NT2/D1 (cell line): ENCODE data around the gene TRIM42.

Source experiments
- DNase-seq: peaks from one replicate; pipeline ENCODE4 v3.0.0-alpha.2; 2011; ENCODE audit warnings: low read depth, low spot score
- H3K27me3 ChIP-seq: 2 replicates; pipeline ENCODE4 v1.6.0; 2011; ENCODE audit warnings: mild to moderate bottlenecking; ENCODE audit not compliant: insufficient read length, insufficient read depth
- H3K36me3 ChIP-seq: 2 replicates; pipeline ENCODE4 v1.6.1; 2011; ENCODE audit warnings: mild to moderate bottlenecking, low read length, mixed read lengths; ENCODE audit not compliant: insufficient read depth, insufficient read length
- H3K4me1 ChIP-seq: 2 replicates; pipeline ENCODE4 v1.5.1; 2011; ENCODE audit not compliant: insufficient read depth, insufficient read length
- H3K4me3 ChIP-seq: 2 replicates; pipeline ENCODE4 v1.5.1; 2011; ENCODE audit warnings: low read depth; ENCODE audit not compliant: insufficient read length
- H3K9ac ChIP-seq: 2 replicates; pipeline ENCODE4 v1.6.0; 2011; ENCODE audit warnings: low read depth; ENCODE audit not compliant: insufficient read length
- H3K9me3 ChIP-seq: 2 replicates; pipeline ENCODE4 v1.5.1; 2011; ENCODE audit warnings: mild to moderate bottlenecking, low read length; ENCODE audit not compliant: insufficient read depth
- SUZ12 ChIP-seq: IDR thresholded peaks from 2 replicates; pipeline ENCODE4 v1.6.1; 2011; ENCODE audit not compliant: insufficient read length, insufficient read depth; ENCODE audit errors: extremely low read depth
- YY1 ChIP-seq: IDR thresholded peaks from 2 replicates; pipeline ENCODE4 v1.6.1; 2011; ENCODE audit not compliant: insufficient read length, insufficient read depth
- ZNF274 ChIP-seq: IDR thresholded peaks from 2 replicates; pipeline ENCODE4 v1.6.1; 2011; ENCODE audit warnings: mild to moderate bottlenecking, low read depth, low read length

Gene TRIM42

GRCh38 chr3:140651287-140651686 lies 26.6 kb upstream of the TRIM42 start:
- Histone ChIP-seq H3K4me1 (no peaks in the 10 kb centered on the region), H3K9ac (no peak overlapping the region), H3K27me3 (no peaks in the 10 kb centered on the region), H3K36me3 (no peaks in the 10 kb centered on the region), H3K9me3 (peaks cover 17% of the 10 kb centered on the region; the same call in 1 of the 2 replicates), H3K4me3 (no peak overlapping the region)
- no peak for DNase-seq
- TF ChIP-seq ZNF274: no peak

GRCh38 chr3:140655678-140656077 lies 22.2 kb upstream of the TRIM42 start:
- H3K9ac ChIP-seq: no peak overlapping the region
- no peaks in the 10 kb centered on the region for H3K27me3 ChIP-seq
- no peak for DNase-seq

DNA sequence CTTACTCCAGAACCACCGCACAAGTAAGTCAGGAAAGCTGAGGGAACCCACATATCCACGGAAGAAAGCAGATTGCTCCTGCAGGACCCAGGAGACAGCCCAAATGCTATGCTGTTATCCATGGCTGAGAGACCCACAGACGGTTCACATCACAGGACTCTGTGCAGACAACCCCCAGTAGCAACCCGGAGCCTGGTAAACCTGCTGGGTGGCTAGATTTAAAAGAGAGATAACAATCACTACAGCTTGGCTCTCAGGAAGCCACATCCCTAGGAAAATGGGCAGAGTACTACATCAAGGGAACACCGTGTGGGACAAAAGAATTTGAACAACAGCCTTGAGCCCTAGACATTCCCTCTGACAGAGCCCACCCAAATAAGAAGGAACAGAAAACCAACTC lies 13.8 kb upstream of the TRIM42 start:
- no peak overlapping the region for H3K9ac ChIP-seq
- TF ChIP-seq SUZ12 (no peak), YY1 (no peak)
- DNase-seq: no peak
- no peaks in the 10 kb centered on the region for H3K36me3 ChIP-seq
- H3K4me1 ChIP-seq: no peaks in the 10 kb centered on the region
- H3K9me3 ChIP-seq: no peaks in the 10 kb centered on the region; the same call in 1 of the 2 replicates
- no peak overlapping the region for H3K4me3 ChIP-seq
- H3K27me3 ChIP-seq: no peaks in the 10 kb centered on the region

More at GRCh38 chr3:140655678-140656077, 22.2 kb upstream of the TRIM42 start:
- no peaks in the 10 kb centered on the region for H3K4me1 ChIP-seq
- H3K4me3 ChIP-seq: no peak overlapping the region
- no peaks in the 10 kb centered on the region for H3K36me3 ChIP-seq
- peaks cover 14% of the 10 kb centered on the region; the same call in 1 of the 2 replicates for H3K9me3 ChIP-seq
- TF ChIP-seq ZNF274 (no peak), SUZ12 (no peak), YY1 (no peak)

GRCh38 chr3:140682586-140682985 lies 4.7 kb downstream of the TRIM42 start:
- no peak for DNase-seq
- H3K4me1 ChIP-seq: no peaks in the 10 kb centered on the region
- H3K9me3 ChIP-seq: no peaks in the 10 kb centered on the region
- H3K27me3 ChIP-seq: no peaks in the 10 kb centered on the region
- H3K4me3 ChIP-seq: no peak overlapping the region
- no peak for TF ChIP-seq SUZ12
- no peak for TF ChIP-seq ZNF274
- TF ChIP-seq YY1: no peak
- H3K9ac ChIP-seq: no peak overlapping the region
- H3K36me3 ChIP-seq: no peaks in the 10 kb centered on the region

GRCh38 chr3:140686128-140686527 lies 8.3 kb downstream of the TRIM42 start:
- H3K4me3 ChIP-seq: no peak overlapping the region

GRCh38 chr3:140686948-140687347 lies 9.1 kb downstream of the TRIM42 start:
- no peaks in the 10 kb centered on the region for H3K4me1 ChIP-seq
- DNase-seq: no peak
- TF ChIP-seq ZNF274: no peak
- no peak for TF ChIP-seq SUZ12
- TF ChIP-seq YY1: no peak
- no peak overlapping the region for H3K4me3 ChIP-seq
- no peak overlapping the region for H3K9ac ChIP-seq
- H3K36me3 ChIP-seq: no peaks in the 10 kb centered on the region
- no peaks in the 10 kb centered on the region for H3K9me3 ChIP-seq
- no peaks in the 10 kb centered on the region for H3K27me3 ChIP-seq

More at GRCh38 chr3:140686128-140686527, 8.3 kb downstream of the TRIM42 start:
- Histone ChIP-seq H3K9ac (no peak overlapping the region), H3K27me3 (no peaks in the 10 kb centered on the region), H3K9me3 (no peaks in the 10 kb centered on the region), H3K4me1 (no peaks in the 10 kb centered on the region), H3K36me3 (no peaks in the 10 kb centered on the region)
- TF ChIP-seq YY1: no peak
- TF ChIP-seq SUZ12: no peak
- no peak for TF ChIP-seq ZNF274
- no peak for DNase-seq

GRCh38 chr3:140695361-140696061 lies 17.6 kb downstream of the TRIM42 start:
- no peak for TF ChIP-seq SUZ12
- no peak for TF ChIP-seq YY1
- no peak for TF ChIP-seq ZNF274
- no peak overlapping the region for H3K4me3 ChIP-seq
- DNase-seq: no peak

More at GRCh38 chr3:140695361-140696061, 17.6 kb downstream of the TRIM42 start:
- Histone ChIP-seq H3K9ac (no peak overlapping the region), H3K9me3 (no peaks in the 10 kb centered on the region), H3K4me1 (no peaks in the 10 kb centered on the region), H3K27me3 (no peaks in the 10 kb centered on the region), H3K36me3 (no peaks in the 10 kb centered on the region)
